Measurements from ENCODE around the gene CACNB4. TPM values are rescaled to one million over a fixed set of nuclear protein-coding genes. Genes with fewer than 3 reads are reported as not detected.

Gene CACNB4
- total RNA-seq, 2 experiments from 2014 or later: 0.08 to 0.10 TPM

- ChIA-PET POLR2A (no interaction called here), CTCF (interaction anchor here (1.1 kb wide), 1 partner anchor 15 kb away, joined by 3 read pairs; no protein-coding TSS in a partner anchor)
These were observed 114.3 kb downstream of the CACNB4 start for GRCh38 chr2:151984424-151985083.

DNA sequence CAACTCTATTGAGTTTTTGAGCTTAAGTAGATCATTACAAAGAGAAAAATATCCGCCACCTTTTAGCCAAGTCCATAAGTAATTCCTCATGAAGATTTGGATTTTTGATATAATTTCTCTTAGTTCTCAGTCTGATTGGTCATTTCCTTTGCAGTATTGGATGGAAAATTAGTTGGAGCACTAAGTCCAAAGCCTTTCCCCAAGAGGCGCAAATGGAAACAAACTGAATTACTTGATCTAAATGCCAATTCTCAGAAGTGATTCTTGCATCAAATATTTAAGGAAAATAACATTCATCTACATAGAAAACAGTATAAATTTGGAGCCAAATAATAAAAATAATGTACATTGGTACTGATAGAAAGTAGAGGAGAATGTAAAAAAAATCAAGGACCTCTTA is 115.6 kb downstream of the CACNB4 start:
- ChIA-PET CTCF (no interaction called here), POLR2A (interaction anchor here (0.7 kb wide), 1 partner anchor 969 kb away, joined by 6 read pairs; no protein-coding TSS in a partner anchor)

DNA sequence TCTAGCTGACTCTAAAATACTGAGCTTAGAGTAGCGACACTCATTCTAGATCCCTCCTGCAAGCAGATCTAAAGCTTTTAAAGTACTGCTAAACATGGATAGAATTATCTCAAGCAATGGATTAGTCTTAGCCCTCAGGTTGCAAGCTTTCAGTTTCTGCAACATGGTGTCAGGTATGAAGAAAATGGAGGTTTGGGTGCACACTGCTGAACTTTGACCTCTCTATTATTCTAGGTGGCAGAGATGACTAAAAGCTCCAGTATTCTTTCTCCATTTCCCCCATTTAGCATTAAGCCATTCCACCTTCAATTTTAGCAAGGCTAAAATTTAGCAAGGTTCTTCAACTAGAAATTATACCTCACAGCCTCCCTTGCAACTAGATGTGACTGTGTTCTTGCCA is 117.0 kb downstream of the CACNB4 start:
- CTCF ChIA-PET: interaction anchor here (1.4 kb wide), 1 partner anchor 17 kb away, joined by 4 read pairs; no protein-coding TSS in a partner anchor
- POLR2A ChIA-PET: no interaction called here

GRCh38 chr2:151979694-151980093 is 119.2 kb downstream of the CACNB4 start:
- CTCF ChIA-PET: no interaction called here
- POLR2A ChIA-PET: no interaction called here

GRCh38 chr2:151978709-151979108 is 120.1 kb downstream of the CACNB4 start:
- POLR2A ChIA-PET: no interaction called here

GRCh38 chr2:151977631-151978030 is 121.2 kb downstream of the CACNB4 start:
- ChIA-PET CTCF (no interaction called here), POLR2A (no interaction called here)

More at GRCh38 chr2:151978709-151979108, 120.1 kb downstream of the CACNB4 start:
- CTCF ChIA-PET: no interaction called here

DNA sequence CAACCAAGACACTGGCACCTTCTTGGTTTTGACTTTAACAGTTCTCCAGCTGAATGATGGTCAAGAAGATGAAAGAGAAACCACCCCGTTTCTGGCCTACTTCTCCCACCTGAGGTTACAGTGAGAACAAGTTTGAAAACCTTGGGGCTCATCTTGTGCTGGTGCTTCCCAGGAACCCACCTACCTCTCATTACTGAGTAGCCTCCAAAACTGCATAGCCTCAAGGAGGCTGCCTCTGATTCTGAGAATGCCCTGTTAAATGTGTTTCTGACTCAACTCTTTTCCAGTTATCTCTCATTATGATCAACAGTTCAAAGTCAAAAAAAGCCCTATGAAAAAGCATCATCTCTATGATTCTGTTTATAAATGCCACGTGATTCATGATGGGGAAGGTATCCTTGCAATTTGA is 121.9 kb downstream of the CACNB4 start:
- ChIA-PET POLR2A (no interaction called here), CTCF (interaction anchor here (0.5 kb wide), 1 partner anchor 228 kb away, joined by 4 read pairs; no protein-coding TSS in a partner anchor)

DNA sequence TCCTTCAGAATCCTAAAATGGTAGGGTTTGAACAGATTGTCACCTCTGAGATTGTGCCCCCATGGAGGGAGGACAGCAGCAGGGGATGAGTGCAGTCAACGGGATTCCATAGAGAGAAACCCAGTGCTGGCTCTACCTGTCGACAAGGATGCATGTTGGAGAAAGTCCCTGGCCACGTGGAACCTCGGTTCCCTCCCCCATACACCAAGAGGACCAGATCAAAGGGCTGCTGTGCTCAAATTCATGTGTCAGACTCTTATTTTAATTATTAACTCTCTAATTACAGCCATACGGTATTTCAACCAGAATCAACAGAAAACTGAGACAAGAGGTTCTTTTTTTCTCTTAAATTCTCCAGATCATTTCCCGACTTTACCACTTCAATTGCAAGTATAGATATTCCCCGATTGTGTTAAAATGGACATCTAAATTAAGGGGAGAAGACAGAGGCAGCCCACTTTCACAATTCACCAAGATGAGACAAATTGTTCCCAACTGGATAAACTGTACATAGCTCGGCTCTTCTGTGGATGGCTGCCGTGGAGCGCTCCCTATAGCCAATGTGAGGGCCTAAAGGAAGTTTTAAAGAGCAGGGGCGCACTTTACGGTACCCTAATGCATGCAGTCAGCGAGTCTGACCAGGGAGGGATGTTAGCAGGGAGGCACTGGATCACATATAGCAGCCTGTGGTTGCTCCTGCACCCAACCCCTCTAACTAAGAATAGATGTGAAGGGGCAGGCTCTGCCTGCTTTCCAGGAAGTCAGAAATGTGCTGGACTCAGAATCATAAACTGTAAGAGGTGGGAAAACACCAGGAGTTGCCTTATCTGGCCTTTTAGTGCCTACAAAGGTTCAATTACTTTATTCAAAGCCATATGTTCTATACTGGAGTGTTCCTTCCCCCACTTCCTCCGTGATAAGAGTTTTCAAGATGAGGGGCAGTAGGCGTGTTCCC is 123.1 kb downstream of the CACNB4 start:
- ChIA-PET CTCF (interaction anchor here (0.5 to 1.0 kb wide), 2 partner anchors 23 to 26 kb away, joined by 3 read pairs; no protein-coding TSS in a partner anchor), POLR2A (no interaction called here)

- POLR2A ChIA-PET: interaction anchor here (0.6 kb wide), 1 partner anchor 9 kb away, joined by 8 read pairs; no protein-coding TSS in a partner anchor
These were observed 123.9 kb downstream of the CACNB4 start for GRCh38 chr2:151974988-151975387.

GRCh38 chr2:151973901-151974199 is 125.0 kb downstream of the CACNB4 start:
- ChIA-PET POLR2A (no interaction called here), CTCF (interaction anchor here (0.6 kb wide), 1 partner anchor 981 kb away, joined by 3 read pairs; no protein-coding TSS in a partner anchor)

More at GRCh38 chr2:151974988-151975387, 123.9 kb downstream of the CACNB4 start:
- CTCF ChIA-PET: interaction anchor here (1.0 kb wide), 1 partner anchor 24 kb away, joined by 3 read pairs; no protein-coding TSS in a partner anchor

DNA sequence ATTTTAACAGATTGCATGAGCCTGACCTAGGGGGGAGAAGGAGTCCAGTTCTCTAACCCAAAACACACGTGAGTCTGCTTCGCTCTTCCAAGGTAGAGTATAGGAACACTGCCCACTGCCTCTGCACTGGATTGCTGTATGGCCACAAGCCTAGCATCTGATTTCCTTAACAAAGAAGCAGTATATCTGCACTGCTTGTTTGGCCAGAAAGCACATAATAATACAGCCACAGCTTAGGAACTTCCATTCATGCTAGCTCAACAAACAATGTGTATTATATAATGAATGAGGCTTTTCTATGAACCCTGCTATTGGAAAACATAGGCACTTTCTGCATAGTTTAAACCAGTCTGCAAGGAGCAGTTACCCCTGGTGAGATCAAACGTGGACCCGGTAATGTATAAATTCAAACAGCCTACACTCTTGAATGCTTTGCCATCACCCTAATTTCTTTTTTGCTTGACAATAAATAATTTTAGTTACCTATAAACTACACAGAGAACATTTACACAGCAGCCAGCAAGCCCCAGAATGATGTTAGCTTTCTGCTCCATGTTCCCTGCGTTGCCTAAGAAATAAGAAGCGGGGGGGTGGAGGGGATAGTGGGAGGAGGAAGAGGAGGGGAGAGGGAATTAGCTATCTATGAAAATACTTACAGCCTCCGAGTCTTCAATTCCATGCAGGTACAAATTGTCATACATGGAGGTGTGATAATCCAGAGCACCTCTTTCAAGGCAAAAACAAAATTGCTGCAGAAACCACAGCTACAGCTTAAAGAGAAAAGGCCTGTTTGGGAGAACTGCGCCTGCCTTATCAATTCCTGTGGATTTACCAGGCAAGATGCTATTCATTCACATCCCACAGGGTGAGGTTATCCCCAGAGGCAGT is 125.6 kb downstream of the CACNB4 start:
- CTCF ChIA-PET: interaction anchor here (0.6 kb wide), 1 partner anchor 982 kb away, joined by 3 read pairs; no protein-coding TSS in a partner anchor
- POLR2A ChIA-PET: no interaction called here

DNA sequence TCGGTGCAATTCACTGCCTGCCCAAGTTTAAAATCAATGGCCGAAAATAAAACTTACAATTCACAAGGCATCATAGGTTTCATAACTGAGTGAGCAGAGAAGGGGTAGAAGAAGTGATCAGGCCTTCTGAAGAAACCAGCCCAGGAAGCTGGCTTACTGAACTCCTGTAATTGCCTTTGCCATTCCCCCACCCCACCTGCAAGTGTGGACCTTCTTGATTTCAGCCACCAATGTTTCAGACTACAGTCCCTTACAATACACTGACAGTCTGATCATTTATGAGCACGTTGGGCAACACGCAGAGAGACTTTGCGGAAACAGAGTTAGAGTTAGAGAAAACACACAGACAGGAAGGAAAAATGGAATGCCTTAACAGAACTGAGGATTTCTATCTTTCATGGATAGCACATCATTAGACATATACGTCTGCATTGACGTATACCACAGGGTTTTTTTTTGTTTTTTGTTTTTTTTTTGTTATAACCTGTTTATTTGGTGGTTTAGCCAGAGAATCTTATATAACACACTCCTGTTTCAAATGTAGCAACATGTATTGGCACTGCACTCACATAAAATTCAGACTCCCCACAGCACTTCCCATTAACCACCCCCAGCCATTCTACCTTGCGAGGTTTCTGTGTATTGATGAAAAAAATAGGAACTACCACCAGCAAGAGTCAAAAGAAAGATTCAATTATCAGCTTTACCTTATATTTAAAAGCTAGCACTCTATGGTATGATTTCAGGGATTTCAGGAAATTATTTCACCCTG is 126.4 kb downstream of the CACNB4 start:
- ChIA-PET CTCF (no interaction called here), POLR2A (no interaction called here)

DNA sequence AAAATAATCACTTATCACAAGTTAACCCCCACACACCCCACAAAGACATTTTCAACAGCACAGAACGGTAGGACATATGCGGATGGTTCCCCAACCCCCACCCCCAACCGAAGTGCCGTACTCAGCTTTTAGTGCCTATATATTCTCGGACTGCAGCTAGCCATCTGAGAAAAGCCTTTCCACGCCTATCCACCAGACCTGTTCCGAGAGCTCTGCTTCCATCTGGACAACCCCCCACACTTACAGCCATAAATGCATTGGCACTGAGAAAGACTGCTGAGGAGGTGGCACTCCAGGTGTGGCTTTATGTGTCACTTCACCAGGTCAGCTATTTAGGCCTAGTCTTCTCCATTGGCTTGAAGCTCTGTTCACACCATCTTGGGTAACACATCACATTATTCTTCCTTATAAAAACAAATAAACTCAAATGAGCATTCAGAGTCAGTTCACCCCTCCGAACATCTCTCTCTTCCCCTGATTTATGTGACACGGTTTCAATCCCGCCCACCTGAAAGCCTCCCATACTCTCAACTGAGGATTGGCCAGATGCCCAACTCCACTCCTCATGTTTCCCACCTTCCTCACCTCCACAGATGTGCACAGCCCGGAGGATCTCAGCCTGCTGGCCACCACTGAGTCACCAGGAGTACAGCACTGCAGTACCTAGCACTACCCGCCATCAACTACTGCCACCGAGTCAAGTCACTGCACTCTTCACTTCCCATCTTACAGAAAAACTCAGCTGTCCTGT is 127.4 kb downstream of the CACNB4 start:
- ChIA-PET CTCF (no interaction called here), POLR2A (no interaction called here)

- CTCF ChIA-PET: interaction anchor here (0.5 to 1.2 kb wide), 3 partner anchors 30 to 391 kb away, joined by 3 to 4 read pairs (median 3); no protein-coding TSS in a partner anchor
- POLR2A ChIA-PET: no interaction called here
These were observed 129.9 kb downstream of the CACNB4 start for GRCh38 chr2:151968770-151969470.

DNA sequence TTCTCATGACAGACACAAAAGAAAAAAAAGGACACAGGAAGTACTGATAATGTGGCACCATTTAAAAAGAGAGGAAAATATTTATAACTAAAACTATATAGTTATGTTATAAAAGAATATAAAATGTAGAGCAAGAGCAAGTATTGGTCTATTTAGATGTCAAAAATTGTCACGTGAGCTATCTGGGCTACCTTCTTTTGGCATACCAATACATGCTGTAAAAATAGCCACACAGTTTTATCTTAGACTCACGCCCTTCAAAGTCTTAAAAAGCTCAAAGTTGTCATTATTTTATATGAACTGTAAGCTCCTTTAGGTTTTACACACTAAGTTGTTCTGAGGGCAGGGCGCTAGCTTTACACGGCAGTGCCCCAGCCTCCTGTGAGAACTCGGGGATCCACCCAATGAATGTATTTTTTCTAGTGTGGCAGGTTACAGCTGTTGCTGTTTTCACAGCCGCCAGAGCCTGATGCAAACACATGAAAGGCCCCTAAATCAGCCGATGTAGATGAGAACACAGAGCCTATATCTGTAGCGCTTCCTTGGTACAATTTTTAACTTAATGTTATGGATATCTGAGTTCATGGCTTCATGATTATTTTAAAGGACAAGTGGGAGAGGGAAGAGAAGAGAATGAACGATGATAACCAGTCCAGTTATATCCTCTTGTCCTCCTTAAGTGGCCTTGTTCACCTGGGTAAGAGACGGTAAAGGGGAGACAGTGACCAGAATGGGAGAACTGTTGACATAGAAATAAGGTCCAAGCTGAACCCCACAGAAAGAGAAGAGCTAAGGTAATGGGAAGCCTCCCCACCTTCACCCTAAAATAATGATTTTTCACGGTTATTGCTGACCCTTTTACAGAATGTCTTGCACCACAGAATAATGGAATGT is 130.8 kb downstream of the CACNB4 start:
- POLR2A ChIA-PET: no interaction called here
- CTCF ChIA-PET: interaction anchor here (0.5 to 1.2 kb wide), 2 partner anchors 58 to 390 kb away, joined by 3 read pairs; no protein-coding TSS in a partner anchor

GRCh38 chr2:151965884-151966283 is 133.0 kb downstream of the CACNB4 start:
- ChIA-PET CTCF (no interaction called here), POLR2A (no interaction called here)
